Aorta (tissue), 5 donors: ENCODE measurements around the gene GLRX5. TPM values are rescaled to one million over a fixed set of nuclear protein-coding genes. Genes with fewer than 3 reads are reported as not detected.
A peak's percentile ranks its signal among the peaks of the same experiment; 100 is the strongest.

Experiments used
- ATAC-seq: fragments of 200-7000 bp; cut with Tn5 transposase; one replicate; pipeline ENCODE4 v1.9.1; 2022; ENCODE audit warnings: moderate library complexity; ENCODE audit not compliant: low FRiP score
- DNase-seq, 2 donors: peaks; one replicate each; pipeline ENCODE4 v3.0.0-alpha.2; 2020
- H3K27ac ChIP-seq, 2 donors: one replicate each; pipeline ENCODE4 v1.5.1; 2013; ENCODE audit warnings: low read length in 2 of 2, mild to moderate bottlenecking in 2 of 2, moderate library complexity in 2 of 2, control low read depth in 1 of 2, inconsistent platforms in 1 of 2, low read depth in 1 of 2
- H3K27me3 ChIP-seq, 2 donors: one replicate each; pipeline ENCODE4 v1.6.1; 2013; ENCODE audit warnings: control low read depth in 1 of 2, low read length in 1 of 2, mild to moderate bottlenecking in 1 of 2, moderate library complexity in 1 of 2; ENCODE audit not compliant: insufficient read depth in 2 of 2, control insufficient read depth in 1 of 2
- H3K36me3 ChIP-seq, 2 donors: one replicate each; pipeline ENCODE4 v1.6.1; 2013; ENCODE audit warnings: control low read depth in 1 of 2, low read length in 1 of 2, mild to moderate bottlenecking in 1 of 2; ENCODE audit not compliant: insufficient read depth in 2 of 2, control insufficient read depth in 1 of 2
- H3K4me1 ChIP-seq, 2 donors: one replicate each; pipeline ENCODE4 v1.6.1; 2013; ENCODE audit warnings: low read length in 2 of 2, control low read depth in 1 of 2, mild to moderate bottlenecking in 1 of 2, moderate library complexity in 1 of 2; ENCODE audit not compliant: insufficient read depth in 2 of 2, control insufficient read depth in 1 of 2
- H3K4me3 ChIP-seq, 2 donors: one replicate each; pipeline ENCODE4 v1.5.1; 2013; ENCODE audit warnings: low read length in 2 of 2, control low read depth in 1 of 2, mild to moderate bottlenecking in 1 of 2
- H3K9me3 ChIP-seq: one replicate; pipeline ENCODE4 v1.6.1; 2013; ENCODE audit warnings: mild to moderate bottlenecking, low read length; ENCODE audit not compliant: control insufficient read depth
- WGBS, 2 donors: extraction: QIAGEN DNeasy Blood & Tissue Kit; methylation state at CpG; one replicate each; pipeline ENCODE4 v1.1.7; 2013; 5-methylcytosine and 5-hydroxymethylcytosine counted together
- intact Hi-C, 2 donors: fragments of 100-400 bp; cut with DNase I; formaldehyde crosslinking; loops; one replicate each; pipeline versions ENCODE4 v1.14.2 to v1.15.0; 2022
- polyA plus RNA-seq, 2 donors: library from polyadenylated mRNA; stranded (reverse); fragments of 200-250 nt; gene quantifications; one replicate each; pipeline ENCODE4 v1.2.3, GENCODE V29; 2013
- total RNA-seq, 2 donors: library from RNA; stranded (reverse); fragmentation: NEBNext Ultra II Directional; extraction: Animal tissue kit (Norgen Biotek cat#: 25700); gene quantifications; one replicate each; pipeline ENCODE4 v1.2.1, GENCODE V29; 2021
- donor health status: healthy with polysubstance abuse.
- donor health status: Bipolar disorder and iron deficiency.
- donor health status: DM: no; HTN: no; CAD: no.
- donor health status: DM: no; HTN: no; CAD: no.
- donor health status: DM: yes; HTN: yes; CAD: no.

The GLRX5 gene
- total and polyA plus RNA-seq, 4 donors, result 20.1 to 54.2 (median 32.2) TPM

- 0 to 1% methylated on average over 18 of the region's 18 CpGs for WGBS, 2 donors
- Histone ChIP-seq H3K27ac (peak overlapping the region in 1 of 2 donors; percentile 68), H3K4me1 (peaks cover 3 to 7% of the 10 kb centered on the region in 2 donors), H3K9me3 (no peaks in the 10 kb centered on the region), H3K36me3 (no peaks in the 10 kb centered on the region), H3K27me3 (no peaks in the 10 kb centered on the region), H3K4me3 (peak overlapping the region; percentile 62 to 90)
- intact Hi-C loops, result loop anchor here in 1 of 2 donors (10.0 kb wide), 3 partner anchors 219 to 1189 kb away; partner anchors contain the start of gene CLMN
- peak in 1 of 2 donors; percentile 51 for DNase-seq
- ATAC-seq, result no peak
Observed at GRCh38 chr14:95533822-95534221, 1.0 kb upstream of the GLRX5 start.

DNA sequence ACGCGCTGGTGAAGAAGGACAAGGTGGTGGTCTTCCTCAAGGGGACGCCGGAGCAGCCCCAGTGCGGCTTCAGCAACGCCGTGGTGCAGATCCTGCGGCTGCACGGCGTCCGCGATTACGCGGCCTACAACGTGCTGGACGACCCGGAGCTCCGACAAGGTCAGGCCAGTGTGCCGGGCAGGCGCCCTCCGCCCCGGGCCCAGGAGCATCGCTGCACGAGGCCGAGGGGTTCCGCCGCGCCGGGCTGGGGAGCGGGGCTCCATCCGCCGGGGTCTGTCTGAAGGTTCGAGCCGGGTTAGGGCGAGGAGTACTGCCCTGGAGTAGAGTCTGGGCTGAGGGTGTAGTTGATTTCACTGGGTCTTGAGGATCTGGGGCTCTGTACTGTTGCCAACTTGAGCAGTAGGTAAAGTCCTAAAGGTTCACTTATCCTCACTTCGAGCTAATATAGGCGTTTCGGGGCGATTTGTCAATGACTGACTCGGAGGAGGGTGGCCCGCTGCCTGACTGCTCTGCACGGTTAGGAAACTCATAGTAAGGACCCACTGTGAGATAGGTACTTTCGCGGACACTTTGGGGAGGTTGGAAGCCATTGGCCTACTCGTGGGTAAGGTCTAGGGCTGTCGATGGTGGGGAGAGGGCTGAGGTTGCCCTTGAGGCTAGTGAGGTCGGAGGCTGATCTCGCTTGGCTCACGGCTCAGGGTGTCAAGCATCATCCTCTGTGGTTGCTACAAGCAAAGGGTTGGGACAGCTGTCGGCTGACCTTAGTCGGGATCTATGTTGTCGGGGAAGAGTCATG, 574 bp downstream of the GLRX5 start:
- DNase-seq, result no peak
- 2% methylated on average over 52 of the region's 52 CpGs for WGBS, 2 donors
- H3K9me3 ChIP-seq, result no peaks in the 10 kb centered on the region
- H3K36me3 ChIP-seq, result no peaks in the 10 kb centered on the region
- peaks cover 3 to 7% of the 10 kb centered on the region in 2 donors for H3K4me1 ChIP-seq
- ATAC-seq, result no peak
- peak overlapping the region; percentile 50 to 78 for H3K4me3 ChIP-seq
- intact Hi-C loops, result loop anchor here in 1 of 2 donors (10.0 kb wide), 3 partner anchors 221 to 1191 kb away; partner anchors contain the start of gene CLMN
- no peaks in the 10 kb centered on the region for H3K27me3 ChIP-seq
- no peak overlapping the region for H3K27ac ChIP-seq

- H3K36me3 ChIP-seq, result no peaks in the 10 kb centered on the region
- ATAC-seq (no peak), DNase-seq (no peak)
- H3K4me1 ChIP-seq, result peaks cover 3 to 4% of the 10 kb centered on the region in 2 donors
- H3K9me3 ChIP-seq, result no peaks in the 10 kb centered on the region
- intact Hi-C loops, result loop anchor here in 1 of 2 donors (10.0 kb wide), 3 partner anchors 221 to 1191 kb away; partner anchors contain the start of gene CLMN
- H3K4me3 ChIP-seq, result peak overlapping the region in 1 of 2 donors; percentile 78
- 4 to 11% methylated on average over 4 of the region's 4 CpGs for WGBS, 2 donors
- no peaks in the 10 kb centered on the region for H3K27me3 ChIP-seq
- H3K27ac ChIP-seq, result no peak overlapping the region
Observed at GRCh38 chr14:95536036-95536593, 1.3 kb downstream of the GLRX5 start.

DNA sequence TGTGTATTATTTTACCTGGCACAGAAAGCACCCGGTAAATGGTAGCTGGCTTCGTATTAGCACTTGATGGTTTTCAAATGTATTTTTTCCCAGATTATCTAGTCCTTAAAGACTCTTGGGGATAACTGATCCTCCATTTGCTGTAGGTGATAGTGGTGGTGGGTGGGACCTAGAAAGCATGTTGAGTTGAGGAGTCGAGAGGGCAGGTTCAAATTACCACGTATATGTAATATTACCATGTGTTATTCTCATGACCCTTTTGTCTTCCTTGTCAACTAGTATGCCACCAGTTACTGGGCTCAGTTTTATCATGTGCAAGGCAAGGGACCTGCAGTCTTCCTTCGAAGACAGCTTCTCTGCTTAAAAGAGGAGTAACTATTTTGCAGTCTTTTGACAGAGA, 1.8 kb downstream of the GLRX5 start:
- WGBS, 2 donors, result 63 to 79% methylated on average over 5 of the region's 5 CpGs
- no peaks in the 10 kb centered on the region for H3K36me3 ChIP-seq
- H3K27ac ChIP-seq, result no peak overlapping the region
- DNase-seq (no peak), ATAC-seq (no peak)
- H3K9me3 ChIP-seq, result no peaks in the 10 kb centered on the region
- H3K4me3 ChIP-seq, result no peak overlapping the region
- peaks cover 3 to 4% of the 10 kb centered on the region in 2 donors for H3K4me1 ChIP-seq
- intact Hi-C loops, result loop anchor here in 1 of 2 donors (10.0 kb wide), 3 partner anchors 222 to 1192 kb away; partner anchors contain the start of gene CLMN
- no peaks in the 10 kb centered on the region for H3K27me3 ChIP-seq

GRCh38 chr14:95537298-95538089, 2.6 kb downstream of the GLRX5 start:
- DNase-seq (no peak), ATAC-seq (no peak)
- no peak overlapping the region for H3K4me3 ChIP-seq
- H3K4me1 ChIP-seq, result peaks cover 3 to 4% of the 10 kb centered on the region in 2 donors
- no peaks in the 10 kb centered on the region for H3K27me3 ChIP-seq
- H3K9me3 ChIP-seq, result no peaks in the 10 kb centered on the region
- H3K27ac ChIP-seq, result no peak overlapping the region
- no peaks in the 10 kb centered on the region for H3K36me3 ChIP-seq
- intact Hi-C loops, result loop anchor here in 1 of 2 donors (10.0 kb wide), 3 partner anchors 223 to 1193 kb away; partner anchors contain the start of gene CLMN
- 66 to 74% methylated on average over 9 of the region's 9 CpGs for WGBS, 2 donors

GRCh38 chr14:95538801-95539509, 4.1 kb downstream of the GLRX5 start:
- Histone ChIP-seq H3K4me1 (peaks cover 0 to 3% of the 10 kb centered on the region in 2 donors), H3K27ac (no peak overlapping the region), H3K36me3 (no peaks in the 10 kb centered on the region), H3K27me3 (no peaks in the 10 kb centered on the region), H3K9me3 (no peaks in the 10 kb centered on the region), H3K4me3 (no peak overlapping the region)
- WGBS, 2 donors, result 89 to 93% methylated on average over 14 of the region's 14 CpGs
- no peak for DNase-seq
- ATAC-seq, result no peak
- intact Hi-C loops, result loop anchor here in 1 of 2 donors (10.0 kb wide), 3 partner anchors 224 to 1194 kb away; partner anchors contain the start of gene CLMN

DNA sequence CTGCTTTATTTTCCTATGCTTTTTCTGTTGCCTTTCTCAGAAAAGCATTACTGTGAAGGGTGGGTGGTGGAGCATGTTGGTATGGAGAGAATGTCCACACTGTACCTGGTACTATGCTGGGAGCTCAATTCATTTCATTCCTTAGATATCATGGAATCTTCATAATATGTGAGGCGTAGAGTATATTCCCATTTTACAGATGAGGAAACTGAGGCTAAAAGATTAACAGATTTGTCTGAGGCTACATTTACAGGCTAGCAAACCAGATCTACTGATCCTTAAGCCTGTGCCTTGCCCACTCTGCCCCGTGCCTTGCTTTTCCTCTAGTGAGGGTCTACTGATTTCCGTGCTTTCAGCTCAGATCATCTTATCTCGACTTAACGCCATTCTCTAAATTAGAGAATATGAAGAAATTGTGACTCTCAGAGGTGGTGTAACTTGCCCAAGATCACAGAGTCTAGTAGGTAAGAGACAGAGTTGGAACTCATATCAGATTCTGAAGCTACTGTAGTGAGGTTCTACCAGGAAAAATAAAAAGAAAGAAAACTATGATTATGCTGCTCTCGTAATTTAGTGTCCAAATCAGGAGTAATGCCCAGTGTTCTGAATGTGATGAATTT, 5.5 kb downstream of the GLRX5 start:
- intact Hi-C loops, result no loop called here
- Histone ChIP-seq H3K9me3 (no peaks in the 10 kb centered on the region), H3K27me3 (no peaks in the 10 kb centered on the region), H3K4me1 (peaks cover 0 to 3% of the 10 kb centered on the region in 2 donors), H3K4me3 (no peak overlapping the region), H3K36me3 (no peaks in the 10 kb centered on the region), H3K27ac (no peak overlapping the region)
- DNase-seq (no peak), ATAC-seq (no peak)
- 92 to 96% methylated on average over 6 of the region's 6 CpGs for WGBS, 2 donors
